Myocyte (in vitro differentiated cells): ENCODE results near the gene PLAAT2. TPM values are rescaled to one million over a fixed set of nuclear protein-coding genes. Genes with fewer than 3 reads are reported as not detected.
"Not testable (repeated sequence)": the region's sequence is repeated elsewhere in the genome, so short reads cannot be mapped to it uniquely, and the experiment has no call there.

ENCODE experiments used
- DNase-seq: peaks from one replicate; pipeline ENCODE4 v3.0.0-alpha.2; 2012; ENCODE audit warnings: low read depth
- total RNA-seq: library from RNA; depleted of rRNA; stranded (reverse); fragments of >200 nt; gene quantifications from 2 replicates; pipeline ENCODE4 v1.2.3, GENCODE V29; 2014

PLAAT2 gene
- total RNA-seq, 1 donor from 2014 or later = 2.3 TPM

- DNase-seq = peak; percentile 92
Measured at GRCh38 chr11:63551091-63551888, 11.9 kb downstream of the PLAAT2 start.

DNA sequence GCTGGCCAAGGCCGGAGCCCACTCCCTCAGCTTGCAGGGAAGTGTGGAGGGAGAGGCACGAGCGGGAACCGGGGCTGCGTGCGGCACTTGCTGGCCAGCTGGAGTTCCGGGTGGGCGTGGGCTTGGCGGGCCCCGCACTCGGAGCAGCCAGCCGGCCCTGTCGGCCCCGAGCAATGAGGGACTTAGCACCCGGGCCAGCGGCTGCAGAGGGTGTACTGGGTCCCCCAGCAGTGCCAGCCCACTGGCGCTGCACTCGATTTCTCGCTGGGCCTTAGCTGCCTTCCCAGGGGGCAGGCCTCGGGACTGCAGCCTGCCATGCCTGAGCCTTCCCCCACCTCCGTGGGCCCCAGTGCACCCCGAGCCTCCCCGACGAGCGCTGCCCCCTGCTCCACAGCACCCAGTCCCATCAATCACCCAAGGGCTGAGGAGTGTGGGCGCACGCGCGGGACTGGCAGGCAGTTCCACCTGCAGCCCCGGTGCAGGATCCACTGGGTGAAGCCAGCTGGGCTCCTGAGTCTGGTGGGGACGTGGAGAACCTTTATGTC lies 13.0 kb downstream of the PLAAT2 start:
- DNase-seq = not testable (repeated sequence)

GRCh38 chr11:63549411-63549810 lies 13.8 kb downstream of the PLAAT2 start:
- DNase-seq = peak; percentile 51

GRCh38 chr11:63548178-63548577 lies 15.0 kb downstream of the PLAAT2 start:
- no peak for DNase-seq

DNA sequence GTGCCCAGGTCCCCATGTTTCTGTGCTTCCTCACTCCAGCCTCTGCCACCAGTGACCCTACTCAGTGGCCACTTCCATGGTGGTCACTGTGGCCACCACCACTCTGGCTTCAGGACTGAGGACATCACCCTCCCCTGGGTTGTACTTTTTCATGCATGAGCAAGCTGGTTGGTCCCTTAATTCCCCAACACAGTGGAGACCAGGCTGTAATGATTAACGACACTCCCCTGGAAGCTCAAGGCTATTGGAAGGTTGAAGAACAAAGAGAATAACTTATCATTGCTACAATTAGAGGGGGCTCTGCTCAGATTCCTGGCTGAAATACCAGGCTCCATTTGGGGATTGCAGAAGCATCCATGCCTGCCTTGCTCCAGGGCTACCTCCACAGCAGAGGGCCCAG lies 16.1 kb downstream of the PLAAT2 start:
- no peak for DNase-seq

DNA sequence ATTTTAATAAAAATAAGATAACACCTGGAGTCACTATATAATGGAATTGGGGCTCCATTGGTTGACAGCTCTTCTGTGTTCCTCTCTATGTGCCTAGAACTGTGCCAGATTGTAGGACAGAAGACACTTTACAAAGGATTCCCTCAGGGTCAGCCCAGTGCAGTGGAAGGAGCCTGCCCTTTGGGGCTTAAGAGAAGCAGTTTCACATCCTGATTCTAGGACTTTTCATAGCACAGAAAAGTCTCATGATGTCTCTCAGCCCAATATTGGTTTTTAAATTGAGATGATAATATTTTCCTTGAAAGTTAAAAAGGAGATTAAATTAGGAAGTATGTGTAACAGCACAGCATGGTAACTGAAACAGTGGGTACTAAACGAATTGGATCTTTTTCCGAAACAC lies 19.5 kb downstream of the PLAAT2 start:
- DNase-seq = no peak

- DNase-seq = not testable (repeated sequence)
Measured at GRCh38 chr11:63542506-63542905, 20.7 kb downstream of the PLAAT2 start.

DNA sequence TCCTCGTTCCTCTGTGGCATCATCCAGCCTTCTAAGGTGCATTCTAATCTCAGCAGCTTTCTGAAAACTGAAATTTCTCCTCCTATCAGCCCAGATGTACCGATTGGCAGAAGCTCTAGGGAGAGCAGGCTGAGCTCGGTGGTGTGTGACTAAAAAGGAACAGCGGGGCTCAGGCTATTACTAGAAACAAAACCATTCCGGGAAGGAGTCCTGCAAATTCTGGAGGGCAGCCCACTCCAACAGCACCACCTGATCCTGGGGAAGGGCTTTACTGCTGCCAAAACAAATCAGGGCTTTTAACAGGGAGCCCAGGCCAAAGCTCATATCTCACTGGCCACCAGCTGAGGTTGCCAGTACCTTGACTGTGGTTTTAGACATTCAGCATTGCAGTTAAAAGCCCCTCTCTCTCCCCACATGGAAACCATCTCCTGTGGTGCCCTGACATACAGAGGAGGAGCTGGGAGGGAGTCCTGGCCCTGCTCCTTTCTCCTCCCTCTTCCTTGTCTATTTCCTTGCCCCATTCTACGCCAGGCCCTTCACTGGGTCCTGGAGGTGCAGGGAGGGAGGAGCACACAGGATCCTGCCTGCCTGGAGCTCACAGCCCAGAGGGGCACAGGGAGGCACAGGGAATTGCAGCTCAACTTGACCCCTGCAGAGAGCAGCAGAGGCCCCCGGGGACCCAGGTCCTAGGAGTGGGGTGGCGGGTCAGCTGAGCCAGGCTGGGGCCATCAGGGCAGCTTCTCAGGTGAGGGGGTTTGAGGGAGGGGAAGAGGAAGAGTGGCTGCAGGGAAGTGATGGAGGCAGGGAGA lies 25.7 kb downstream of the PLAAT2 start:
- DNase-seq = peak; percentile 88

DNA sequence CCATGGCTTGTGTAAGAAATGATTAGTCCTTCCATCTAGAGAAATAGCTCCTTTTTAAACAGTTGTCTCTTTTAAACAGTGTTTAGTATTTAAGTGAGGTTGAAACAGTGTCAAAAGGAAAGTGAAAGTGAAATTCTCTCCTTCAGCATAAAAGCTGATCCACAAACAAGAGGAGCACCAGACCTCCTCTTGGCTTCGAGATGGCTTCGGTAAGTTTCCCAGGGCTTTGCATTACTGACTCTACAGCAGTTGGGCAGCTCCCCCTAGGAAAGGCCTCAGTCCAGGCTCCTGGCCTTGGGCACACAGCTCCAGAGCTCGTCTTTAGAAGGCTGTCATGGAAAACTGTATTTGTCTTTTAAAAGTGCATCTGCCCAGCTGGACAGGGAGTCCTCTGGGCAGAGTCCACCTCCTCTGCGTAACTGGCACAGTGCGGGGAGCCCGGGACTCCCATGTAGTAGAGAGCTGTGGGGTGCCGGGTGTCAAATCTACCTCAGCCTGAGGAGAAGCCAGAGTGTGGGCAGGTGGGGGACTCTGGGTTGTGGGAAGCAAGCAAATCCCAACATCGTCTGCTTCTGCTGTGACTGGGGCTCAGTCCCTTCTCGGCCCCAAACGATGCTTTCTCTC lies 26.4 kb downstream of the PLAAT2 start, which contains the start of gene PLAAT4:
Gene PLAAT4 (plus strand): TSS at position 140 of the 624 bp plus-strand sequence. CDS start 61 bp downstream, at position 201.
- peak; percentile 63 for DNase-seq

GRCh38 chr11:63535734-63536133 lies 27.4 kb downstream of the PLAAT2 start:
- no peak for DNase-seq

- DNase-seq = no peak
Measured at GRCh38 chr11:63534895-63535461, 28.2 kb downstream of the PLAAT2 start.

DNA sequence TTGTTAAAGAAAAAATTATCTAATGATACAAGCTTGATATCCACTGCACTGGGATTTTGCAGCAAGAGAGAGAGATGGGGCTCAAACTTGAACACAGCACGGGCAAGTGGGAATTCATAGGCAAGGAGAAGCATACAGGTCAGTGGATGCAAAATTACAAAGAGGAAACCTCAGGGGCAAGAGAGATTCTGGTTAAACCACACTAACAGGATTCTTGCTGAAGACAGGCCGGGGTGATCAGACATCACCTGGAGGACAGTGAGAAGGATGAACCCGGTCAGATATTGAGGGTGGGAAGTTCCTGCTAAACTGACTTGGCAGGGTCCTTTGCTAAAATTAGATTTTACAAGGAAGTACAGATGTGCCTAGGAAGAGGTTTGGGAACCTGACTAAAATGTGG lies 29.1 kb downstream of the PLAAT2 start:
- DNase-seq = no peak

DNA sequence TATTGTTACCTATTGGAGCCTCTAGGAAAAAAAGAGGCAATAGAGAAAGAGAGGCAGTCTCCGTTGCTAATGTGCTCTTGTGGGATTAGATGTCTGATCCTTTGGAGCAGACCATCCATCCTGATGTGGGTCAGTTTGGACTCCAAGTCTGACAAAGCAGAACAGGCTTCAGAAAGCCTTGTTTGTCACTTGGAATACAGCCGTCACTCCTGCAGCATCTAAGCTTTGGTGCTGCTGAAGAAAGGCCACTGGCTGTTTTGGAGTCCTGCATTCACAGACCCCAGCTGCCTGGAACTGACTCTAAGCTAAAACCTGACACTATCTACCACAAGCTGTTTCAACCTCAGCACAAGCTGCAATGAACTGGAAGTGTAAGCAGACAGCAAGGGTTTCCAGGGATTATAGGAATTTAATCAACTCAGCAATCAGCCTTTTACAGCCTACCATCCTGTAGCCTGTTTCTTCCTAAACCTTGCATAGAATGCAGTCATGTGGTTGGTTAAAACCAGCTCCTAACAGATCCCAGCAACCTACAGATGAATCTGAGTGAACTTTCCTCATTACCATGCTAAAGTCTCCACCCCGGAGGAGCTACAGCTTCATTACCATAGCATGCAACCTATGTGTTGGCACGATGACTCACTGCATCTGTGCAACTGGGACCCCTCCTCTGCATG lies 30.2 kb downstream of the PLAAT2 start:
- peak; percentile 25 for DNase-seq

GRCh38 chr11:63532117-63532516 lies 31.1 kb downstream of the PLAAT2 start:
- DNase-seq = no peak

DNA sequence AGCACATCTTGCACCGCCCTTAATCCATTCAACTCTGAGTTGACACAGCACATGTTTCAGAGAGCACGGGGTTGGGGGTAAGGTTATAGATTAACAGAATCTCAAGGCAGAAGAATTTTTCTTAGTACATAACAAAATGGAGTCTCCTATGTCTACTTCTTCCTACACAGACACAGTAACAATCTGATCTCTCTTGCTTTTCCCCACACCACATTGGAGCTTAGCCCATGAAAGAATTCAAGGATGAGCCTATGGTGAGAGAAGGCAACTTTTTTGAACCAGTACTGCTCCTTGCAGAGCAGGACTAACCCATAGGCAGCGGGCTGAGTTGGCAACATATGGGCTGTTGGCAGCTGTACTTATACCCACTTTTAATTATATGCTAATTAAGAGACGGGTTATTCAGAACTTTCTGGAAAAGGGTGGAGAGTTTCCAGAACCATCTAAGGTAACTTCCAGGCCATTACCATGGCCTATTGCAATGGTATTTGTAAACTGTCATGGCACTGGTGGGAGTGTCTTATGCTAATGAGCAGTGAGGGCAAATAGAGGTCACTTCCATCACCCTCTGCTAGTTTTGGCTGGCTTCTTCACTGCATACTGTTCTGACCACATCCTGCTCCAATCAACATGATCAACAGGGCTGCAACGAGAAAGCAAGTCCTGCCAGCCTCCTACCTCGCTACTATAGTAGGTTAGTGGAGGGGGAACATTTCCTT lies 31.9 kb downstream of the PLAAT2 start:
- peak; percentile 46 for DNase-seq

GRCh38 chr11:63530021-63530420 lies 33.2 kb downstream of the PLAAT2 start:
- no peak for DNase-seq

GRCh38 chr11:63529373-63529772 lies 33.8 kb downstream of the PLAAT2 start:
- DNase-seq = not testable (repeated sequence)

GRCh38 chr11:63528729-63529278 lies 34.4 kb downstream of the PLAAT2 start:
- not testable (repeated sequence) for DNase-seq

DNA sequence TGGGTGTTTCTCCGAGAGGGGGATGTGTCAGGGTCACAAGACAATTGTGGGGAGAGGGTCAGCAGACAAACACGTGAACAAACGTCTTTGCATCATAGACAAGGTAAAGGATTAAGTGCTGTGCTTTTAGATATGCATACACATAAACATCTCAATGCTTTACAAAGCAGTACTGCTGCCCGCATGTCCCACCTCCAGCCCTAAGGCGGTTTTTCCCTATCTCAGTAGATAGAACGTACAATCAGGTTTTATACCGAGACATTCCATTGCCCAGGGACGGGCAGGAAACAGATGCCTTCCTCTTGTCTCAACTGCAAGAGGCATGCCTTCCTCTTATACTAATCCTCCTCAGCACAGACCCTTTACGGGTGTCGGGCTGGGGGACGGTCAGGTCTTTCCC lies 35.0 kb downstream of the PLAAT2 start:
- DNase-seq = not testable (repeated sequence)

DNA sequence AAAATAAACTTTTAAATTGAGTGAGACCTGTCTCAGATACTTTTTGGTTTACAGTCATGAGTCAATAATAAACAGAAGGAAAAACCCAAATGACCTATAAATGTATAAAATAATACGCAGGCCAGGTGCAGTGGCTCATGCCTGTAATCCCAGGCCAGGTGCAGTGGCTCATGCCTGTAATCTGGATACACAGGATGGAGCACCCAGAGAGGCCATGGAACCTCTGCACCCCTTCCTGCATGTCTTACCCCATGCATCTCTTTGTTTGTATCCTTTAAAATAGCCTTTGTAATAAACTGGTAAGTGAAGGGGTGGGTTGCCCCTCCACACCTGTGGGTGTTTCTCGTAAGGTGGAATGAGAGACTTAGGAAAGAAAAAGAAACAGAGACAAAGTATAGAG lies 35.5 kb downstream of the PLAAT2 start:
- DNase-seq = no peak
